WTC11 (cell line): ENCODE results near the gene ADNP2. TPM values are rescaled to one million over a fixed set of nuclear protein-coding genes. Genes with fewer than 3 reads are reported as not detected.

ENCODE experiments used
- ATAC-seq: fragments of 200-7000 bp; cut with Tn5 transposase; 2 replicates; pipeline ENCODE4 v1.10.0; 2021; ENCODE audit warnings: mild to moderate bottlenecking, moderate library complexity
- CTCF ChIA-PET: fragments of 300-600 bp; sonication (Branson Sonifier 250); formaldehyde crosslinking; loops from one replicate; lab custom pipeline; 2021; ENCODE audit warnings: antibody characterized with exemption; lab: Charles Lee
- POLR2A ChIA-PET: fragments of 350-600 bp; sonication (Branson Sonifier 250); formaldehyde crosslinking; loops from one replicate; lab custom pipeline; 2021; ENCODE audit warnings: antibody characterized with exemption; lab: Charles Lee
- DNase-seq: peaks from one replicate; pipeline ENCODE4 v3.0.0; 2021; ENCODE audit warnings: low spot score
- H3K27ac Mint-ChIP-seq: 2 replicates; pipeline ENCODE4 v1.8.0; 2021; ENCODE audit warnings: mixed read lengths
- H3K27me3 Mint-ChIP-seq: 2 replicates; pipeline ENCODE4 v1.8.0; 2021; ENCODE audit warnings: low read depth, mild to moderate bottlenecking, moderate library complexity, mixed read lengths
- H3K36me3 Mint-ChIP-seq: 2 replicates; pipeline ENCODE4 v1.8.0; 2021; ENCODE audit warnings: mixed read lengths
- H3K4me1 Mint-ChIP-seq: 2 replicates; pipeline ENCODE4 v1.8.0; 2022; ENCODE audit warnings: mixed read lengths
- H3K4me3 Mint-ChIP-seq: 2 replicates; pipeline ENCODE4 v1.8.0; 2021; ENCODE audit warnings: mild to moderate bottlenecking, moderate library complexity, mixed read lengths
- H3K9me3 Mint-ChIP-seq: 2 replicates; pipeline ENCODE4 v1.8.0; 2021; ENCODE audit warnings: mixed read lengths
- HMGA2 ChIP-seq: fragments of 250-450 bp; sonication (Bioruptor Pico); IDR thresholded peaks from 2 replicates; pipeline ENCODE4 v1.4.0; 2021; ENCODE audit warnings: mild to moderate bottlenecking, moderate library complexity
- NFE2L1 ChIP-seq: sonication (generic); formaldehyde crosslinking; IDR thresholded peaks from 2 replicates; pipeline ENCODE4 v1.8.1; 2023; ENCODE audit warnings: missing genetic modification reagents
- NR1H2 ChIP-seq: sonication (generic); formaldehyde crosslinking; IDR thresholded peaks from 2 replicates; pipeline ENCODE4 v1.9.0; 2021; ENCODE audit warnings: mild to moderate bottlenecking, moderate library complexity, missing genetic modification reagents
- SMAD4 ChIP-seq: sonication (generic); formaldehyde crosslinking; IDR thresholded peaks from 2 replicates; pipeline ENCODE4 v1.8.0; 2022; ENCODE audit warnings: mild to moderate bottlenecking, missing genetic modification reagents
- TP53 ChIP-seq: sonication (generic); formaldehyde crosslinking; IDR thresholded peaks from 2 replicates; pipeline ENCODE4 v1.8.1; 2023; ENCODE audit warnings: mild to moderate bottlenecking, missing genetic modification reagents
- ZNF232 ChIP-seq: sonication (generic); formaldehyde crosslinking; IDR thresholded peaks from 2 replicates; pipeline ENCODE4 v1.8.0; 2022; ENCODE audit warnings: mild to moderate bottlenecking, missing genetic modification reagents
- ZNF317 ChIP-seq: sonication (generic); formaldehyde crosslinking; IDR thresholded peaks from 2 replicates; pipeline ENCODE4 v1.8.1; 2023; ENCODE audit warnings: low read depth, mild to moderate bottlenecking, moderate library complexity, missing genetic modification reagents, borderline replicate concordance
- total RNA-seq: library from RNA; stranded (reverse); gene quantifications from 3 replicates; pipeline ENCODE4 v1.2.3, GENCODE V29; 2021
- TF ChIP-seq, protein P1 (sequence below): sonication (generic); formaldehyde crosslinking; IDR thresholded peaks from 2 replicates; pipeline ENCODE4 v1.8.1; 2023; ENCODE audit warnings: mild to moderate bottlenecking, missing genetic modification reagents, borderline replicate concordance
- TF ChIP-seq, protein P2 (sequence below): fragments of 200-600 bp; IDR thresholded peaks from 2 replicates; pipeline ENCODE4 v1.8.0; 2022; ENCODE audit warnings: antibody characterized with exemption
- TF ChIP-seq, protein P3 (sequence below): fragments of 250-450 bp; sonication (Bioruptor Pico); IDR thresholded peaks from 2 replicates; pipeline ENCODE4 v1.8.0; 2021; ENCODE audit warnings: mild to moderate bottlenecking
- TF ChIP-seq, protein P4 (sequence below): sonication (generic); formaldehyde crosslinking; IDR thresholded peaks from 2 replicates; pipeline ENCODE4 v1.8.0; 2022; ENCODE audit warnings: missing genetic modification reagents

ADNP2 gene
- total RNA-seq, 1 experiment from 2014 or later, result 56.0 TPM

DNA sequence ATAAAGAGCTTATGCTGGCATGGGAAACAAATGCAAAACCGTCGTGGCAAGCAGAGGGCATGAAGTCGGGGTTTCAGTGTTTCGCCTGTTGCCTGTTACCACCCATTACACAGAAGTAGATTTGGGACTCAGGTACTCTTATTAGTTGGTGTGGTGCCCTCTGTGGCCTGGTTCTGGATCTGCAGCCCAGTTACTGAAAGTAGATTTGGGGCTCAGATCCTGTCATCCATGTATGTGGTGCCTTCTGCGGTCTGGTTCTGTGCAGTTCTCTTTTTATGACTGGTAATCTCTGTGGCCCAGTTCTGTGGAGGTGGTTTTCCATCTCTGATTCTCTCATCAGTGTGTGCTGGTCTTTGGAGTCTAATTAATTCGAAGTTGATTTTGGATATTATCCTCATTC, 45.2 kb downstream of the ADNP2 start:
- ChIA-PET POLR2A (no interaction called here), CTCF (no interaction called here)
- DNase-seq (peak; percentile 51), ATAC-seq (peak; percentile 87)
- Mint-ChIP-seq H3K36me3 (peaks cover 1% of the 10 kb centered on the region; the same call in 1 of the 2 replicates), H3K27me3 (no peaks in the 10 kb centered on the region), H3K9me3 (no peaks in the 10 kb centered on the region), H3K27ac (no peak overlapping the region), H3K4me3 (no peak overlapping the region), H3K4me1 (no peaks in the 10 kb centered on the region; the same call in 1 of the 2 replicates)
- TF ChIP-seq, protein P1, sequence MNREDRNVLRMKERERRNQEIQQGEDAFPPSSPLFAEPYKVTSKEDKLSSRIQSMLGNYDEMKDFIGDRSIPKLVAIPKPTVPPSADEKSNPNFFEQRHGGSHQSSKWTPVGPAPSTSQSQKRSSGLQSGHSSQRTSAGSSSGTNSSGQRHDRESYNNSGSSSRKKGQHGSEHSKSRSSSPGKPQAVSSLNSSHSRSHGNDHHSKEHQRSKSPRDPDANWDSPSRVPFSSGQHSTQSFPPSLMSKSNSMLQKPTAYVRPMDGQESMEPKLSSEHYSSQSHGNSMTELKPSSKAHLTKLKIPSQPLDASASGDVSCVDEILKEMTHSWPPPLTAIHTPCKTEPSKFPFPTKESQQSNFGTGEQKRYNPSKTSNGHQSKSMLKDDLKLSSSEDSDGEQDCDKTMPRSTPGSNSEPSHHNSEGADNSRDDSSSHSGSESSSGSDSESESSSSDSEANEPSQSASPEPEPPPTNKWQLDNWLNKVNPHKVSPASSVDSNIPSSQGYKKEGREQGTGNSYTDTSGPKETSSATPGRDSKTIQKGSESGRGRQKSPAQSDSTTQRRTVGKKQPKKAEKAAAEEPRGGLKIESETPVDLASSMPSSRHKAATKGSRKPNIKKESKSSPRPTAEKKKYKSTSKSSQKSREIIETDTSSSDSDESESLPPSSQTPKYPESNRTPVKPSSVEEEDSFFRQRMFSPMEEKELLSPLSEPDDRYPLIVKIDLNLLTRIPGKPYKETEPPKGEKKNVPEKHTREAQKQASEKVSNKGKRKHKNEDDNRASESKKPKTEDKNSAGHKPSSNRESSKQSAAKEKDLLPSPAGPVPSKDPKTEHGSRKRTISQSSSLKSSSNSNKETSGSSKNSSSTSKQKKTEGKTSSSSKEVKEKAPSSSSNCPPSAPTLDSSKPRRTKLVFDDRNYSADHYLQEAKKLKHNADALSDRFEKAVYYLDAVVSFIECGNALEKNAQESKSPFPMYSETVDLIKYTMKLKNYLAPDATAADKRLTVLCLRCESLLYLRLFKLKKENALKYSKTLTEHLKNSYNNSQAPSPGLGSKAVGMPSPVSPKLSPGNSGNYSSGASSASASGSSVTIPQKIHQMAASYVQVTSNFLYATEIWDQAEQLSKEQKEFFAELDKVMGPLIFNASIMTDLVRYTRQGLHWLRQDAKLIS (CRISPR knock-in tag), result no peak
- TF ChIP-seq, protein P2, sequence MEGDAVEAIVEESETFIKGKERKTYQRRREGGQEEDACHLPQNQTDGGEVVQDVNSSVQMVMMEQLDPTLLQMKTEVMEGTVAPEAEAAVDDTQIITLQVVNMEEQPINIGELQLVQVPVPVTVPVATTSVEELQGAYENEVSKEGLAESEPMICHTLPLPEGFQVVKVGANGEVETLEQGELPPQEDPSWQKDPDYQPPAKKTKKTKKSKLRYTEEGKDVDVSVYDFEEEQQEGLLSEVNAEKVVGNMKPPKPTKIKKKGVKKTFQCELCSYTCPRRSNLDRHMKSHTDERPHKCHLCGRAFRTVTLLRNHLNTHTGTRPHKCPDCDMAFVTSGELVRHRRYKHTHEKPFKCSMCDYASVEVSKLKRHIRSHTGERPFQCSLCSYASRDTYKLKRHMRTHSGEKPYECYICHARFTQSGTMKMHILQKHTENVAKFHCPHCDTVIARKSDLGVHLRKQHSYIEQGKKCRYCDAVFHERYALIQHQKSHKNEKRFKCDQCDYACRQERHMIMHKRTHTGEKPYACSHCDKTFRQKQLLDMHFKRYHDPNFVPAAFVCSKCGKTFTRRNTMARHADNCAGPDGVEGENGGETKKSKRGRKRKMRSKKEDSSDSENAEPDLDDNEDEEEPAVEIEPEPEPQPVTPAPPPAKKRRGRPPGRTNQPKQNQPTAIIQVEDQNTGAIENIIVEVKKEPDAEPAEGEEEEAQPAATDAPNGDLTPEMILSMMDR, result peak; percentile 30; the same call in 1 of the 2 replicates

DNA sequence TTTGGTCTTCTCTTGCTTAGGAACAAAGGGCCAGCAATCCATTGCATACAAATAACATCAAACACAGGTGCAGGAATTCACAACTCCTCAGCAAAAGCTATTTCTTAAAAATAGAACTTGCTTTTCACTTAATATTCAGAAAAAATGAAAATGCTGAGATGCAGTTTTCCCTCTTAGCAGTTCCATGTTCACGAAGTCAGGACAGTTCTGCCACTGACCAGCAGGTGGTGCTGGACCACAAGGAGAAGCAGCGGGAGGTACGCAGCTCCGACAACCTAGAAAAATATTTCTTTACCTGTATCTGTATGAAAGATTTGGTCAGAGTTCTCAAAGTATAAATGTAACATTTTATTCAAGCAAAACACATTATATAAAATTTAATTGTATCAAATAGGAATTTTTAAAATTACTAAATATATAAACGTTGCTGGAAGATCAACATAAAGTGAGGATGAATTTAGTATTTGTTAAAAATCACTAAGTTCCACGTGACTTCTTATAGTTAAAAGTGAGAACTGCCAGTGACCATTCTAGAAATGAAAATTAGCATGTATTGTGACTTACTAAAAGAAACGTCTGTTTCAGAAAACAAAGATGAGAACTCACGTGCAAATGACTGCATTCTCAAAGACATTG, 48.8 kb downstream of the ADNP2 start:
- DNase-seq, result peak; percentile 79
- CTCF ChIA-PET, result interaction anchor here (0.8 to 4.2 kb wide), 8 partner anchors 10 to 100 kb away, joined by 3 to 24 read pairs (median 4); partner anchors contain the start of gene PARD6G
- POLR2A ChIA-PET, result no interaction called here
- Mint-ChIP-seq H3K36me3 (peaks cover 18% of the 10 kb centered on the region), H3K9me3 (peaks cover 6% of the 10 kb centered on the region), H3K4me3 (no peak overlapping the region), H3K27me3 (no peaks in the 10 kb centered on the region), H3K4me1 (no peaks in the 10 kb centered on the region; the same call in 1 of the 2 replicates), H3K27ac (no peak overlapping the region)
- ATAC-seq, result peak; percentile 37; the same call in 1 of the 2 replicates
- TF ChIP-seq, protein P3, sequence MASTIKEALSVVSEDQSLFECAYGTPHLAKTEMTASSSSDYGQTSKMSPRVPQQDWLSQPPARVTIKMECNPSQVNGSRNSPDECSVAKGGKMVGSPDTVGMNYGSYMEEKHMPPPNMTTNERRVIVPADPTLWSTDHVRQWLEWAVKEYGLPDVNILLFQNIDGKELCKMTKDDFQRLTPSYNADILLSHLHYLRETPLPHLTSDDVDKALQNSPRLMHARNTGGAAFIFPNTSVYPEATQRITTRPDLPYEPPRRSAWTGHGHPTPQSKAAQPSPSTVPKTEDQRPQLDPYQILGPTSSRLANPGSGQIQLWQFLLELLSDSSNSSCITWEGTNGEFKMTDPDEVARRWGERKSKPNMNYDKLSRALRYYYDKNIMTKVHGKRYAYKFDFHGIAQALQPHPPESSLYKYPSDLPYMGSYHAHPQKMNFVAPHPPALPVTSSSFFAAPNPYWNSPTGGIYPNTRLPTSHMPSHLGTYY (CRISPR knock-in tag), result no peak
- TF ChIP-seq, protein P2, result peak; percentile 82

DNA sequence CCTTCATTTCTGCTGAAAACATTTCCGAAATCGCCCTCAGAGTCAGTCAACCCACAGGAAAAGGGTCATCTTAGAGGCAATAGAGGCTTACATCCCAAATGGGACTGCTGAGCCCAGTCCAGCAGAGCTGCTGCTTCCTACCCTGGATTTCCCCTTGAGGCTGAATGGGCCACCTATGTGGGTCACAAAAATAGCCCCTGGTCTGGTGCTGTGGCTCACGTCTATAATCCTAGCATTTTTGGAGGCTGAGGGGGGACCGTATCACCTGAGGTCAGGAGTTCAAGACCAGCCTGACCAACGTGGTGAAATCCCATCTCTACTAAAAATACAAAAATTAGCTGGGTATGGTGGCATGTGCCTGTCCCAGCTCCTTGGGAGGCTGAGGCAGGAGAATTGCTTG, 49.3 kb downstream of the ADNP2 start:
- H3K4me3 Mint-ChIP-seq, result no peak overlapping the region

More for the DNA sequence above, 49.3 kb downstream of the ADNP2 start:
- TF ChIP-seq ZNF232, result no peak
- no peak for TF ChIP-seq SMAD4 (CRISPR knock-in tag)
- TF ChIP-seq NFE2L1, result no peak
- no peak for TF ChIP-seq TP53 (CRISPR knock-in tag)
- TF ChIP-seq HMGA2 (CRISPR knock-in tag), result no peak
- TF ChIP-seq, protein P4, sequence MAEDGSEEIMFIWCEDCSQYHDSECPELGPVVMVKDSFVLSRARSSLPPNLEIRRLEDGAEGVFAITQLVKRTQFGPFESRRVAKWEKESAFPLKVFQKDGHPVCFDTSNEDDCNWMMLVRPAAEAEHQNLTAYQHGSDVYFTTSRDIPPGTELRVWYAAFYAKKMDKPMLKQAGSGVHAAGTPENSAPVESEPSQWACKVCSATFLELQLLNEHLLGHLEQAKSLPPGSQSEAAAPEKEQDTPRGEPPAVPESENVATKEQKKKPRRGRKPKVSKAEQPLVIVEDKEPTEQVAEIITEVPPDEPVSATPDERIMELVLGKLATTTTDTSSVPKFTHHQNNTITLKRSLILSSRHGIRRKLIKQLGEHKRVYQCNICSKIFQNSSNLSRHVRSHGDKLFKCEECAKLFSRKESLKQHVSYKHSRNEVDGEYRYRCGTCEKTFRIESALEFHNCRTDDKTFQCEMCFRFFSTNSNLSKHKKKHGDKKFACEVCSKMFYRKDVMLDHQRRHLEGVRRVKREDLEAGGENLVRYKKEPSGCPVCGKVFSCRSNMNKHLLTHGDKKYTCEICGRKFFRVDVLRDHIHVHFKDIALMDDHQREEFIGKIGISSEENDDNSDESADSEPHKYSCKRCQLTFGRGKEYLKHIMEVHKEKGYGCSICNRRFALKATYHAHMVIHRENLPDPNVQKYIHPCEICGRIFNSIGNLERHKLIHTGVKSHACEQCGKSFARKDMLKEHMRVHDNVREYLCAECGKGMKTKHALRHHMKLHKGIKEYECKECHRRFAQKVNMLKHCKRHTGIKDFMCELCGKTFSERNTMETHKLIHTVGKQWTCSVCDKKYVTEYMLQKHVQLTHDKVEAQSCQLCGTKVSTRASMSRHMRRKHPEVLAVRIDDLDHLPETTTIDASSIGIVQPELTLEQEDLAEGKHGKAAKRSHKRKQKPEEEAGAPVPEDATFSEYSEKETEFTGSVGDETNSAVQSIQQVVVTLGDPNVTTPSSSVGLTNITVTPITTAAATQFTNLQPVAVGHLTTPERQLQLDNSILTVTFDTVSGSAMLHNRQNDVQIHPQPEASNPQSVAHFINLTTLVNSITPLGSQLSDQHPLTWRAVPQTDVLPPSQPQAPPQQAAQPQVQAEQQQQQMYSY (CRISPR knock-in tag), result no peak
- TF ChIP-seq ZNF317 (CRISPR knock-in tag), result no peak
- no peak for TF ChIP-seq NR1H2 (CRISPR knock-in tag)
- no peaks in the 10 kb centered on the region; the same call in 1 of the 2 replicates for H3K4me1 Mint-ChIP-seq
- POLR2A ChIA-PET, result no interaction called here
- H3K27ac Mint-ChIP-seq, result no peak overlapping the region
- ATAC-seq (no peak), DNase-seq (no peak)
- no peaks in the 10 kb centered on the region for H3K27me3 Mint-ChIP-seq
- CTCF ChIA-PET, result interaction anchor here (0.8 to 4.2 kb wide), 8 partner anchors 10 to 99 kb away, joined by 3 to 24 read pairs (median 4); partner anchors contain the start of gene PARD6G
- H3K36me3 Mint-ChIP-seq, result peaks cover 24% of the 10 kb centered on the region
- H3K9me3 Mint-ChIP-seq, result peaks cover 12% of the 10 kb centered on the region
